Spleen (tissue), 11 donors: ENCODE measurements around the gene UPF2. TPM values are rescaled to one million over a fixed set of nuclear protein-coding genes. Genes with fewer than 3 reads are reported as not detected.

Experiments
- DNase-seq: peaks from one replicate; pipeline ENCODE4 v3.0.0-alpha.2; 2020
- H3K27ac ChIP-seq, 8 donors: fragments of 200-600 bp; sonication (generic) in 7 of 8; 1 replicate in 4 of 8; 2 replicates in 4 of 8; pipeline versions ENCODE4 v1.5.0 to v1.8.0; 2016 to 2021; ENCODE audit warnings: inconsistent platforms in 4 of 8, mild to moderate bottlenecking in 4 of 8, moderate library complexity in 1 of 8
- H3K27me3 ChIP-seq, 7 donors: fragments of 200-600 bp; sonication (generic) in 6 of 7; replicated peaks in 1 of 7; 1 replicate in 4 of 7; 2 replicates in 3 of 7; pipeline versions ENCODE4 v1.5.0 to v1.8.0; 2016 to 2021; ENCODE audit warnings: inconsistent platforms in 3 of 7, mild to moderate bottlenecking in 1 of 7
- H3K36me3 ChIP-seq, 6 donors: fragments of 200-600 bp; sonication (generic) in 5 of 6; 1 replicate in 4 of 6; 2 replicates in 2 of 6; pipeline versions ENCODE4 v1.5.0 to v1.8.0; 2016 to 2021; ENCODE audit warnings: inconsistent platforms in 2 of 6
- H3K4me1 ChIP-seq, 6 donors: fragments of 200-600 bp; sonication (generic) in 5 of 6; 1 replicate in 3 of 6; 2 replicates in 3 of 6; pipeline versions ENCODE4 v1.5.0 to v1.8.0; 2016 to 2021; ENCODE audit warnings: inconsistent platforms in 3 of 6
- H3K4me3 ChIP-seq, 8 donors: fragments of 200-600 bp; sonication (generic) in 7 of 8; 1 replicate in 4 of 8; 2 replicates in 4 of 8; pipeline versions ENCODE4 v1.5.0 to v1.8.0; 2016 to 2021; ENCODE audit warnings: inconsistent platforms in 4 of 8, mild to moderate bottlenecking in 4 of 8, moderate library complexity in 2 of 8
- H3K9me3 ChIP-seq, 8 donors: fragments of 200-600 bp; sonication (generic) in 7 of 8; 1 replicate in 4 of 8; 2 replicates in 4 of 8; pipeline versions ENCODE4 v1.5.0 to v1.8.0; 2016 to 2021; ENCODE audit warnings: inconsistent platforms in 4 of 8
- CTCF ChIP-seq, 11 experiments: fragments of 200-600 bp in 7 of 11; fragments of 450-650 bp in 4 of 11; sonication (generic) in 4 of 11; IDR thresholded peaks in 8 of 11; conservative IDR thresholded peaks in 3 of 11; 1 replicate in 7 of 11; 2 replicates in 4 of 11; pipeline versions ENCODE4 v1.4.0 to v1.8.0; 2016 to 2021; ENCODE audit warnings: antibody characterized with exemption in 11 of 11, inconsistent platforms in 4 of 11, mild to moderate bottlenecking in 1 of 11
- POLR2A ChIP-seq, 3 donors: fragments of 450-650 bp; IDR thresholded peaks; one replicate each; pipeline ENCODE4 v1.5.1; 2017; ENCODE audit warnings: antibody characterized with exemption in 3 of 3, mild to moderate bottlenecking in 1 of 3
- POLR2AphosphoS5 ChIP-seq, 3 donors: sonication (generic); formaldehyde crosslinking; IDR thresholded peaks; one replicate each; pipeline ENCODE4 v1.5.1; 2017; ENCODE audit warnings: antibody characterized with exemption in 3 of 3
- WGBS, 5 donors: extraction: QIAGEN DNeasy Blood & Tissue Kit in 3 of 5; methylation state at CpG; one replicate each; pipeline versions ENCODE4 v1.1.5 to v1.1.7; 2013 to 2018; 5-methylcytosine and 5-hydroxymethylcytosine counted together
- intact Hi-C: fragments of 100-400 bp; cut with DNase I; formaldehyde crosslinking; loops from one replicate; pipeline ENCODE4 v1.15.0; 2023; ENCODE audit warnings: low total_unique reads
- polyA plus RNA-seq, 3 donors: library from polyadenylated mRNA; stranded (reverse); fragments of 200-250 nt; gene quantifications; one replicate each; pipeline ENCODE4 v1.2.1, GENCODE V29; 2013
- total RNA-seq, 7 donors: library from RNA; depleted of rRNA in 3 of 7; stranded (reverse); fragments of >200 nt in 3 of 7; fragmentation: NEBNext Ultra II Directional in 4 of 7; extraction: Animal tissue kit (Norgen Biotek cat#: 25700) in 4 of 7; gene quantifications; one replicate each; pipeline versions ENCODE4 v1.1.0 to v1.2.1, GENCODE V29; 2016 to 2021
- donor health status: healthy with polysubstance abuse.
- donor health status: DM: no; HTN: no; CAD: no; lungs with moderate emphysema.
- donor health status: DM: no; HTN: no; CAD: no.
- donor health status: Bipolar disorder and iron deficiency.
- donor health status: healthy.
- donor health status: DM: no; HTN: no; CAD: no.
- donor health status: DM: yes; HTN: yes; CAD: no.

Gene UPF2
- total and polyA plus RNA-seq, 10 donors, result 11.5 to 34.9 (median 27.4) TPM

DNA sequence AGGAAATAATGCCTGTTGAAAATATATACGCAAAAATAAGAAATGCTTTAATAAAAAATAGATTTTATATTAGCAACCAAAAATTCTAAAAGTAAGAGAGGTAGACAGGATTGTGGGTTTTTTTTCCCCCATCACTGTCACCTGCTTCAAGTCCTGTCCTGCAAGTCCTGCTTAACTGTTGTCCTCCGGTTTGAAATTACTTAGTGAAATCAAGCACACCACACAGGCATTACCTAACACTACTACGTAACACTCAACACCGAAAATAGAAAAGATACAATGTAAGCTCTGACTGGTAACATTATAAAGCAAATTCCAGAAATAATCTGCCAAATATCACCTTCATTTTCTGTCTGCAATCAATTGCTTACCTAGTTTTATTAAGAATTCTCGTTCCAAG is 90.9 kb downstream of the UPF2 start:
- Histone ChIP-seq H3K36me3 (peaks cover 0 to 100% (median 57%) of the 10 kb centered on the region in 6 donors), H3K4me3 (no peak overlapping the region), H3K4me1 (peaks cover 0 to 9% (median 6%) of the 10 kb centered on the region in 6 donors), H3K27ac (no peak overlapping the region), H3K27me3 (no peaks in the 10 kb centered on the region), H3K9me3 (no peaks in the 10 kb centered on the region)
- WGBS, 5 donors, result 86 to 97% (median 90%) methylated on average over 5 of the region's 5 CpGs
- no peak for TF ChIP-seq POLR2AphosphoS5 (IDR thresholded peaks at IDR 0.05)
- TF ChIP-seq CTCF (IDR thresholded peaks at IDR 0.05 in 8 of 11, conservative IDR thresholded peaks at IDR 0.05 in 3 of 11), result no peak
- TF ChIP-seq POLR2A (IDR thresholded peaks at IDR 0.05), result no peak
- intact Hi-C loops, result no loop called here
- DNase-seq, result no peak

- peaks cover 0 to 100% (median 47%) of the 10 kb centered on the region in 6 donors for H3K36me3 ChIP-seq
- no peak overlapping the region for H3K27ac ChIP-seq
- peaks cover 0 to 17% (median 7%) of the 10 kb centered on the region in 6 donors for H3K4me1 ChIP-seq
- intact Hi-C loops, result no loop called here
- no peaks in the 10 kb centered on the region for H3K27me3 ChIP-seq
- H3K9me3 ChIP-seq, result no peaks in the 10 kb centered on the region
- 90 to 98% (median 93%) methylated on average over 9 of the region's 9 CpGs for WGBS, 5 donors
- DNase-seq, result no peak
- no peak for TF ChIP-seq POLR2A (IDR thresholded peaks at IDR 0.05)
- no peak for TF ChIP-seq CTCF (IDR thresholded peaks at IDR 0.05 in 8 of 11, conservative IDR thresholded peaks at IDR 0.05 in 3 of 11)
- no peak for TF ChIP-seq POLR2AphosphoS5 (IDR thresholded peaks at IDR 0.05)
- H3K4me3 ChIP-seq, result no peak overlapping the region
Measured at GRCh38 chr10:11950325-11951018, 92.1 kb downstream of the UPF2 start.

- DNase-seq, result no peak
- Histone ChIP-seq H3K4me1 (peaks cover 0 to 18% (median 7%) of the 10 kb centered on the region in 6 donors), H3K27ac (peak overlapping the region in 3 of 8 donors; percentile 15 to 40 (median 18)), H3K27me3 (no peaks in the 10 kb centered on the region), H3K4me3 (no peak overlapping the region), H3K36me3 (peaks cover 0 to 100% (median 36%) of the 10 kb centered on the region in 6 donors), H3K9me3 (no peaks in the 10 kb centered on the region)
- WGBS, 5 donors, result 68 to 86% (median 74%) methylated on average over 2 of the region's 2 CpGs
- TF ChIP-seq CTCF (IDR thresholded peaks at IDR 0.05 in 8 of 11, conservative IDR thresholded peaks at IDR 0.05 in 3 of 11) (no peak), POLR2AphosphoS5 (IDR thresholded peaks at IDR 0.05) (no peak), POLR2A (IDR thresholded peaks at IDR 0.05) (no peak)
- intact Hi-C loops, result no loop called here
Measured at GRCh38 chr10:11949152-11949551, 93.5 kb downstream of the UPF2 start.

- TF ChIP-seq POLR2AphosphoS5 (IDR thresholded peaks at IDR 0.05) (no peak), CTCF (IDR thresholded peaks at IDR 0.05 in 8 of 11, conservative IDR thresholded peaks at IDR 0.05 in 3 of 11) (no peak), POLR2A (IDR thresholded peaks at IDR 0.05) (no peak)
- Histone ChIP-seq H3K9me3 (no peaks in the 10 kb centered on the region), H3K27me3 (no peaks in the 10 kb centered on the region), H3K36me3 (peaks cover 0 to 100% (median 42%) of the 10 kb centered on the region in 6 donors), H3K27ac (no peak overlapping the region), H3K4me1 (peaks cover 0 to 18% (median 7%) of the 10 kb centered on the region in 6 donors), H3K4me3 (no peak overlapping the region)
- WGBS, 5 donors, result 94 to 96% (median 95%) methylated on average over 8 of the region's 8 CpGs
- DNase-seq, result no peak
- intact Hi-C loops, result no loop called here
Measured at GRCh38 chr10:11946652-11947051, 96.0 kb downstream of the UPF2 start.
